CD4-positive, alpha-beta T cell treated with Interleukin-10 for 1 hour (primary cell): ENCODE results near the gene NPIPB8.
"Not testable (repeated sequence)": the region's sequence is repeated elsewhere in the genome, so short reads cannot be mapped to it uniquely, and the experiment has no call there.

Experiments
- DNase-seq: peaks from one replicate; pipeline ENCODE4 v3.0.0-alpha.2; 2020

Gene NPIPB8

GRCh38 chr16:28636093-28636823 is 1.6 kb upstream of the NPIPB8 start:
- not testable (repeated sequence) for DNase-seq

GRCh38 chr16:28638359-28638758 is 494 bp downstream of the NPIPB8 start:
- not testable (repeated sequence) for DNase-seq

- DNase-seq = not testable (repeated sequence)
Observed at GRCh38 chr16:28639959-28640358, 2.1 kb downstream of the NPIPB8 start.

DNA sequence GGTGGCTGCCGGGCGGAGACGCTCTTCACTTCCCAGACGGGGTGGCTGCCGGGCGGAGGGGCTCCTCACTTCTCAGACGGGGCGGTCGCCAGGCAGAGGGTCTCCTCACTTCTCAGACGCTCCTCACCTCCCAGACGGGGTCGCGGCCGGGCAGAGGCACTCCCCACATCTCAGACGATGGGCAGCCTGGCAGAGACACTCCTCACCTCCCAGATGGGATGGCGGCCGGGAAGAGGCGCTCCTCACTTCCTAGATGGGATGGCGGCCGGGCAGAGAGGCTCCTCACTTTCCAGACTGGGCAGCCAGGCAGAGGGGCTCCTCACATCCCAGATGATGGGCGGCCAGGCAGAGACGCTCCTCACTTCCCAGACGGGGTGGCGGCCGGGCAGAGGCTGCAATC is 28.4 kb downstream of the NPIPB8 start:
- not testable (repeated sequence) for DNase-seq

DNA sequence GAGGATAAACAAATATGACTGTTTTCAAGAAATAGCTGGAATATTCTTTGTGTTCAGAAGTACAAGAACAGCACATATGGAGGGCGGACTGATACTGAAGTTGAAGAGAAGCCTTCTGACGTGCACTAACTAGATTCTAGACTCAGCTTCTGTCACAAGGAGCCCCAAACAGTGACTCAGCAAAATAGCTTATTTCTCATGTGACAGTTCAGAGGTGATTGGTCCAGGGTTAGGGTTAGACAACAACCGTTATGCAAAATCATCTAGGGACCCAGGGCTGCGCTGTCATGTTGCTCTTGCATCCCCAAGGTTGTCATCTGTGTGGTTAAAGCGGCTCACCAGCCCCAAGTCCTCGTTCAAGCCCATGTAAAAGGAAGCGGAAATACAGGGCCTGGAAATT is 29.6 kb downstream of the NPIPB8 start:
- DNase-seq = not testable (repeated sequence)

DNA sequence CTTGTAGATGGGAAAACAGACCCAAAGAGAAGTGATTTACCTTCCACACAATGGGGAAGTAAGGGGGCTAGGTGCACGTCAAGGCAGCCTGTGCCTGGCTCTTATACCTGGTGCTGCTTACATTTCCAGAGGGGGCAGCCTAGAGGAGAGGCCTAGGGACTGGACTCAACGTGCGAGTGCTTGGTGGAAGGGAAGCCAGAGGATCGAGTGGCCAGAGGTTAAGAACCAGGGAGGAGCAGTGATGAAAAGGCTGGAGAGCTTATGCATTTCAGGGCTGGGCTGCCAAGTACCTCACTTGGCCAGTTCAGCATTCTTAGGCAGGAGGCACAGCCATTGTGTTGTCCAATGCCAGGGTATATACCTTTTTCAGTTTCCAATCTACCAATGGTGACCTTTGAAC is 30.3 kb downstream of the NPIPB8 start:
- DNase-seq = not testable (repeated sequence)

DNA sequence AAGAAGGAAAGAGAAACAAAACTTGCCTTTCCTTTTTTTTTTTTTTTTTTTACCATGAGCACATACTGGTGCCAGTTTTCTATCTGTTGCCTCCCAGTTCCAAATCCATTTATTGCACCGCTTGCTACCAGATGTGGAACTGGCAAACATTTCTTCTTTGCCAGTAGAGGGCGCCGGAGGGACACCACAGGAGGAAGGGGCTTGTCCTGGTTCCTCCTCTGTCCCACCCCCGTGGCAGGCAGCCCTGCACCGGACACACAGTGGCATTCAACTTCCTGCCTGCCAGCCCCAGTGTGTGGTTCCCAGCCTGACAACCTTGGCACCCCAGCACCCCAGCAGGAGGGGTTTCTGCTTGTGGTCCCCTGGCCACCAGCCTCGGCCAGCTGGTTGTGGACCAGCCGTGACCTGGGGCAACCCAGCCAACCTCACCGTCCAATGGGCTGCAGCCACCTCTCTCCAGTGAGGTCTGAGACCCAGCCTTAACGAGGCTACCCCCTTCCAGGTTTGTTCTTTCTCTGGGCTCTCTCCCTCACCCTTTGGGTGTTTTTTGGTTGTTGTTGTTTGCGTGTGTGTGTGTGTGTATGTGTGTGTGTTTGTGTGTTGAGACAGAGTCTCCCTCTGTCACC is 50.6 kb downstream of the NPIPB8 start:
- not testable (repeated sequence) for DNase-seq

- not testable (repeated sequence) for DNase-seq
Observed at GRCh38 chr16:28689425-28689824, 51.6 kb downstream of the NPIPB8 start.

- DNase-seq = not testable (repeated sequence)
Observed at GRCh38 chr16:28691722-28692121, 53.9 kb downstream of the NPIPB8 start.

DNA sequence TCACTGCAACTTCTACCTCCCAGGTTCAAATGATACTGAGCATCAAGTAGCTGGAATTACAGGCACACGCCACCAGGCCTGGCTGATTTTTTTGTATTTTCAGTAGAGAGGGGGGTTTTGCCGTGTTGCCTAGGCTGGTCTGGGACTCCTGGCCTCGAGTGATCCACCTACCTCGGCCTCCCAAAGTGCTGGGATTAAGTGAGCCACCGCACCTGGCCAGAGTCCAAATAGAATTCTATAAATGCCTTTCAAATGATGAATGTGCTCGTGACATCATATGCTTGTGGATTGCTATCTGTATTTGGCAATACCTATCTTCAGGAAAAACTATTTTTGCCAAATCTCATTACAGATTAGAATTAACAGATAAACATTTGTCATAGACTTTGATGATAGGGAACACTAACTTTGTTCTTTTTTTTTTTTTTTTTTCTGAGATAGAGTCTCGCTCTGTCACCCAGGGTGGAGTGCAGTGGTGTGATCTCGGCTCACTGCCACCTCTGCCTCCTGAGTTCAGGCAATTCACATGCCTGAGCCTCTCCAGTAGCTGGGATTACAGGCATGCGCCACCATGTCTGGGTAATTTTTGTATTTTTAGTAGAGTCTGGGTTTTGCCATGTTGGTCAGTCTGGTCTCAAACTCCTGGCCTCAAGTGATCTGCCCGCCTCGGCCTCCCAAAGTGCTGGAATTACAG is 55.5 kb downstream of the NPIPB8 start:
- DNase-seq = not testable (repeated sequence)

DNA sequence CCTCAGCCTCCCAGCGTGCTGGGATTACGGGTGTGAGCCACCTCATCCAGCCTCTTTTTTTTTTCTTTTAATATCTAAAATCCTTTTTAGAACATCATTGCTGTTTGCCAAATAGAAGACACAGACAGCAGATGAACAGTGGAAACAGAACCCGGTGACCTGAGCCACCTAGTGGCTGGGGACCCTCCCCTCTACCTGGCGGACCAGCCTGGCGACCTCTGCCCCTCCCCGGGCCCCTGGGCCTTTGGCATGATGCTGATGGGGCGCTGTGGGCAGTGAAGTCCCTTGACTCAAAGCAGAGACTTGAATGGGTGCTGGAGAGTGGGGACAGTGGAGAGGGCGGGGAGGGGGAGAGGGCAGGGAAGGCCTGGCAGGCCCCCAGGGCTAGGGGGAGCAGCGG is 61.9 kb downstream of the NPIPB8 start:
- not testable (repeated sequence) for DNase-seq

- not testable (repeated sequence) for DNase-seq
Observed at GRCh38 chr16:28700349-28700748, 62.5 kb downstream of the NPIPB8 start.

GRCh38 chr16:28701384-28701783 is 63.5 kb downstream of the NPIPB8 start:
- DNase-seq = not testable (repeated sequence)

DNA sequence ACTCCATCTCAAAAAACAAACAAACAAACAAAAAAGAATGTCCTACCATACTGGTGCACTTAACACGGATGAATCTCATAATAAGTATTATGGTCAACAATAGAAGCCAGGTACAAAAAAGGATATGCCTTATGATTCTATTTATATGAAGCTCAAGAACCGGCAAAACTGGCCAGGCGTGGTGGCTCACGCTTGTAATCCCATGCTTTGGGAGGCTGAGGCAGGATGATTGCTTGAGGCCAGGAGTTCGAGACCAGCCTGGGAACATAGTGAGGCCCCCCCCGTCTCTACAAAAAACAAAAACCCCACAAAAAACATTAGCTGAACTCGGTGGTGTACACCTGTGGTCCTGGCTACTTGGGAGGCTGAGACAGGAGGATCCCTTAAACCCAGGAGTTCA is 66.4 kb downstream of the NPIPB8 start:
- not testable (repeated sequence) for DNase-seq
